GM18870 (cell line): ENCODE results near the gene TMEM41B.
A peak's percentile ranks its signal among the peaks of the same experiment; 100 is the strongest.
"Not testable (repeated sequence)": the region's sequence is repeated elsewhere in the genome, so short reads cannot be mapped to it uniquely, and the experiment has no call there.

ENCODE experiments used
- ATAC-seq: cut with Tn5 transposase; IDR thresholded peaks from one replicate; pipeline ENCODE4 v1.9.1; 2021; ENCODE audit warnings: moderate library complexity; ENCODE audit not compliant: unreplicated experiment

Gene TMEM41B

GRCh38 chr11:9263840-9264315, 50.5 kb downstream of the TMEM41B start:
- peak; percentile 86 for ATAC-seq

GRCh38 chr11:9260838-9261146, 53.6 kb downstream of the TMEM41B start:
- ATAC-seq: not testable (repeated sequence)

- no peak for ATAC-seq
These were observed 54.2 kb downstream of the TMEM41B start for GRCh38 chr11:9259981-9260837.

- not testable (repeated sequence) for ATAC-seq
These were observed 56.1 kb downstream of the TMEM41B start for GRCh38 chr11:9258279-9258678.

- ATAC-seq: no peak
These were observed 60.0 kb downstream of the TMEM41B start for GRCh38 chr11:9254416-9254815.

GRCh38 chr11:9253086-9253485, 61.3 kb downstream of the TMEM41B start:
- no peak for ATAC-seq

- no peak for ATAC-seq
These were observed 63.1 kb downstream of the TMEM41B start for GRCh38 chr11:9251311-9251710.

- ATAC-seq: peak; percentile 85
These were observed 64.2 kb downstream of the TMEM41B start for GRCh38 chr11:9250139-9250582.

GRCh38 chr11:9249252-9249651, 65.1 kb downstream of the TMEM41B start:
- ATAC-seq: no peak

GRCh38 chr11:9247863-9248262, 66.5 kb downstream of the TMEM41B start:
- no peak for ATAC-seq

GRCh38 chr11:9236242-9236641, 78.2 kb downstream of the TMEM41B start:
- ATAC-seq: not testable (repeated sequence)

- ATAC-seq: no peak
These were observed 81.9 kb downstream of the TMEM41B start for GRCh38 chr11:9232482-9232881.

GRCh38 chr11:9231848-9232177, 82.6 kb downstream of the TMEM41B start:
- ATAC-seq: no peak
